ENCODE data around the gene ESYT2.
"Not testable (repeated sequence)": the region's sequence is repeated elsewhere in the genome, so short reads cannot be mapped to it uniquely, and the experiment has no call there.

Gene ESYT2, protein sequence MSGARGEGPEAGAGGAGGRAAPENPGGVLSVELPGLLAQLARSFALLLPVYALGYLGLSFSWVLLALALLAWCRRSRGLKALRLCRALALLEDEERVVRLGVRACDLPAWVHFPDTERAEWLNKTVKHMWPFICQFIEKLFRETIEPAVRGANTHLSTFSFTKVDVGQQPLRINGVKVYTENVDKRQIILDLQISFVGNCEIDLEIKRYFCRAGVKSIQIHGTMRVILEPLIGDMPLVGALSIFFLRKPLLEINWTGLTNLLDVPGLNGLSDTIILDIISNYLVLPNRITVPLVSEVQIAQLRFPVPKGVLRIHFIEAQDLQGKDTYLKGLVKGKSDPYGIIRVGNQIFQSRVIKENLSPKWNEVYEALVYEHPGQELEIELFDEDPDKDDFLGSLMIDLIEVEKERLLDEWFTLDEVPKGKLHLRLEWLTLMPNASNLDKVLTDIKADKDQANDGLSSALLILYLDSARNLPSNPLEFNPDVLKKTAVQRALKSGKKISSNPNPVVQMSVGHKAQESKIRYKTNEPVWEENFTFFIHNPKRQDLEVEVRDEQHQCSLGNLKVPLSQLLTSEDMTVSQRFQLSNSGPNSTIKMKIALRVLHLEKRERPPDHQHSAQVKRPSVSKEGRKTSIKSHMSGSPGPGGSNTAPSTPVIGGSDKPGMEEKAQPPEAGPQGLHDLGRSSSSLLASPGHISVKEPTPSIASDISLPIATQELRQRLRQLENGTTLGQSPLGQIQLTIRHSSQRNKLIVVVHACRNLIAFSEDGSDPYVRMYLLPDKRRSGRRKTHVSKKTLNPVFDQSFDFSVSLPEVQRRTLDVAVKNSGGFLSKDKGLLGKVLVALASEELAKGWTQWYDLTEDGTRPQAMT

DNA sequence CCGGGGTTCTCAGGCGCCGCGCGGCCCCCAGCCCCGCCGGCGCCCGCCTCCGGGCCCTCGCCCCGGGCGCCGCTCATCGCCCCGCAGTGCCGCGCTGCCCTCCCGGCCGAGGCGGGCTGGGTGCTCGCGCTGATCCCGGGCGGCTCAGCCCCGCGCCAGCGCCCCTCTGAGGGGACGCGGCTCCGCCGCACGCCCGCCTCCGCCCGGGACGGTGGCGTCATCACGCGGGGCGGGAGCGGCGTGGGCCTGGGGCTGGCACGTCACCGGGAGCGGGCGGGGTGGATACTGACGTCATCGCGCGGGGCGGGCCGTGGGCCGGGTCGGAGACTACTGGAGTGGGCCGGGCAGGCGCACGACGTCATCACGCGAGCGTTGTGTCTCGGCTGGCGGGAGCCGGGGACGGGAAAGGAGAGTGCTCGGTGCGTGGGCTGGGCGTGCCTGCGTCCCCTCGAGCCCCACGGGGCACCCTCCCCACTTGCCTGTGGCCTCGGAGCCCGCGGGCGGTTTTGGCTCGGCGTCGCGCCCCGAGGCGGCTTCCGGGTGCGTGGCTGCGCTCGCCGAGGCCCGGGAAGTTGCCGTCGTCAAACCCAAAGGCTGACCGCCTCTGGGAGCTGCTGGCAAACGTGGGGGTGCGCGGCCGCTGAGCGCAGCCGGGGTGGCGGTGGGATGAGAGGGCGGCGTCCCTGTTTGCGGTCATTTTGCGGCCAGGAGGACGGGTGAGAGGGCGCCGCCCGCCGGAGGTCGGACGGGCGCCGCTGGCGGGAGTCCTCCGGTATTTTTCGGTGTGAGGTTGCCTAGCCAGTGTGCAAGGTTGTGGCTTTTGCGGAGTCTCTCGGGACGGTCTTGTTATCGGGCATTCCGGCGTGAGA is at the start of gene ESYT2:
ESYT2 (minus strand) TSS at position 168 of the 869 bp plus-strand sequence; CDS start at position 77, 91 bp downstream.
- peak; percentile 99 to 100 for DNase-seq (ENCODE audit: low read depth in 1 of 2, low spot score in 1 of 2)

DNA sequence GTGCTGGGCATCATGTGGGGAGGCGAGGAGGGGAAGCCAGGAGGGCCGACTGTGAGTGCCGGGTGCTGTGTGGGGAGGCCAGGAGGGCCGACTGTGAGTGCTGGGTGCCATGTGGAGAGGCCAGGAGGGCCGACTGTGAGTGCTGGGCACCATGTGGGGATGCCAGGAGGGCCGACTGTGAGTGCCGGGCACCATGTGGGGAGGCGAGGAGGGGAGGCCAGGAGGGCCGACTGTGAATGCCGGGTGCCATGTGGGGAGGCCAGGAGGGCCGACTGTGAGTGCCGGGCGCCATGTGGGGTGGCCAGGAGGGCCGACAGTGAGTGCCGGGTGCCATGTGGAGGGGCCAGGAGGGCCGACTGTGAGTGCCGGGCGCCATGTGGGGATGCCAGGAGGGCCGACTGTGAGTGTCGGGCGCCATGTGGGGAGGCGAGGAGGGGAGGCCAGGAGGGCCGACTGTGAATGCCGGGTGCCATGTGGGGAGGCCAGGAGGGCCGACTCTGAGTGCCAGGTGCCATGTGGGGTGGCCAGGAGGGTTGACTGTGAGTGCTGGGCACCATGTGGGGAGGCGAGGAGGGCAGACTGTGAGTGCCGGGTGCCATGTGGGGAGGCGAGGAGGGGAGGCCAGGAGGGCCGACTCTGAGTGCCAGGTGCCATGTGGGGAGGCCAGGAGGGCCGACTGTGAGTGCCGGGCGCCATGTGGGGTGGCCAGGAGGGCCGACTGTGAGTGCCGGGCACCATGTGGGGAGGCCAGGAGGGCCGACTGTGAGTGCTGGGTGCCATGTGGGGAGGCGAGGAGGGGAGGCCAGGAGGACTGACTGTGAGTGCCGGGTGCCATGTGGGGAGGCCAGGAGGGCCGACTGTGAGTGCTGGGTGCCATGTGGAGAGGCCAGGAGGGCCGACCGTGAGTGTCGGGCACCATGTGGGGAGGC is 49.1 kb upstream of the ESYT2 start:
- not testable (repeated sequence) for DNase-seq (ENCODE audit: low read depth in 1 of 2, low spot score in 1 of 2)

DNA sequence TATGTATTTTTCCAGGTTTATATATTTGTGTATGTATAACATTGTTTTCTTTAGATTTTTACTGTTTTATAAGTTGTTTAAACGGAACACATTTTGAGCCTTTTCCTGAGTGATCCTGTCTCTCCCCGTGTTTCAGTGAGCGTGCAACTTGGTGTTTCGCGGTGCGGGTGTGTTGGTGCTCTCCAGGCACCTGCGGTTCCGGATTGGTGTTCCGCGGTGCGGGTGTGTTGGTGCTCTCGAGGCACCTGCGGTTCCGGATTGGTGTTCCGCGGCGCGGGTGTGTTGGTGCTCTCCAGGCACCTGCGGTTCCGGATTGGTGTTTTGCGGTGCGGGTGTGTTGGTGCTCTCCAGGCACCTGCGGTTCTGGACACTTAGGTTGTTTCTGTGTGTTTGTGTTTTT is 47.7 kb upstream of the ESYT2 start:
- DNase-seq (ENCODE audit: low read depth in 1 of 2, low spot score in 1 of 2), result no peak

DNA sequence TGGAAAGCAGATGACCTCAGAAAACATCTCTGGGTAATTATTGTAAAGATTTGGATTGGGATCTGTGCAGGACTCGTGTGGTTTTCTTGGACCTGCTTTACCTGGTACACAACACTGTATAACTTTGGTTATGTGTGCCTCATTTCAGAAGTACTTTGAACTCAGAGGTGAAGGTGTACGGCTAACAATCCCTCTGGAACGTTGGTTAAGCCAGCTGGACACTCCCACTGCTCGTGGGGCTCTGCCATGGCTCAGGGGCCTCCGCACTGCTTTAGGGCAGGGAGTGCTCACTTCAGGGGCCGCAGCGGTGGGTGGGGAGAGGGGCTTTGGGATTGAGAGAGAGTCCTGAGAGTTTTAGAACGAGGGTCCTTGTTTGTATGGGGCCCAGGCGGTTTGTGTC is 40.6 kb upstream of the ESYT2 start:
- no peak for DNase-seq (ENCODE audit: low read depth in 1 of 2, low spot score in 1 of 2)

DNA sequence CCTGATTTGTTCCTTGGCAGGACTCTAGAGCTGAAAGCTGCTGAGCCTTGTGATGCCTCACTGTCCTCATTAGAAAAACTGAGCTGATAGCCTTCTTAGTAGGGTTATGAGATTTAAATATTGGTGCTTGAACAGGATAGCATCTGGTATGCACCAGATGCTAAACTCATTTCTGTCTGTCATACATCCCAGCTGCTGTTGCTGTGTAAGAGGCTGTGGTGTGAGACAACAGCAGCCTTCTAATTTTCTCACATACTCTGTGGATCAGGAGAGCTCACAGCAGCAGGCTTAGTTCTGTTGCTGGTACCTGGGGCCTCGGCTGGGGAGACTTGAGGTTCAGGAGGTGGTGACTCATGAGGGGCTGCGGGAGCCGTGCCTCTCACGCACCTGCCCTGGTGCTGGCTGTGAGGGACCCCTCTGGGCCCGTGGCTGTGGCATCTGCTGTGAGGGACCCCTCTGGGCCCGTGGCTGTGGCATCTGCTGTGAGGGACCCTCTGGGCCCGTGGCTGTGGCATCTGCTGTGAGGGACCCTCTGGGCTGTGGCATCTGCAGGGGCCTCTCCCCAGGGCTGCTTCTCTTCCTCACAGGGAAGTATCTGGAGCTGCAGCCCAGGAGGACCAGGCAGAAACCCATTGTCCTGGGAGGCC is 39.6 kb upstream of the ESYT2 start:
- DNase-seq (ENCODE audit: low read depth in 1 of 2, low spot score in 1 of 2), result no peak

DNA sequence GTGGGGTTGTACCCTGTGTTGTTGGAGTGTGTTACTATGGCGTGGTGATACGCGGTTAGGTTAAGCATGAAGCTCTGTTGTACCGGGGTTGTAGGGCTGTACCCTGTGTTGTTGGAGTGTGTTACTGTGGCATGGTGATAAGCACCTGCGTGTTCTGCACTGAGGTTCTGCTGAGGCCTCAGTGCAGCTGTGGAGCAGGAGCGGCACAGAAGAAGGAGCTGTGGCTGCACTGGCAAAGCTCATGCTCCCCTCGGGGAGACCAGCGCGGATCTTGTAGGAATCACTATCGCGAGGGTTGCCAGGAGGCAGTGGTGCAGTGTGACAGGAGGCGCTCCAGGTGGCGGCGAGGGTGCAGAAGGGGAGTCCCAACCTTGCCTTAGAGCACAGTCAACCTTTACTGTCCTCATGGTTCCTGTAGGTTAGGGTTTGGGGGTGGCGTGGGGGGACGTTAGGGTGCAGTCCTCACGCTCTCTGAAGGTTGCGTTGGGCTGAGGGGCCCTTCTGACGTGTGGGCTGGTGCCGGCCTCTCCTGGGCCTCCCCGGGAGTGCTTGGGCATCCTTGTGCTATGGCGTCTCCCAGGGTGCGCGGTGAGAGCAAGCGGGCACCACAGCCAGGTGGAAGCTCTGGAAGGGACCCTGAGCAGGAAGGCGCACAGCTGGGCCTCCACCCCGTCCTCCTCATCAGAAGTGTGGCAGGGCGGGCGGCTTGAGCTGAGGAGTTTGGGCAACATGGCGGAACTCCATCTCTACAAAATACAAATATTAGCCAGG is 38.1 kb upstream of the ESYT2 start:
- DNase-seq (ENCODE audit: low read depth in 1 of 2, low spot score in 1 of 2), result no peak

DNA sequence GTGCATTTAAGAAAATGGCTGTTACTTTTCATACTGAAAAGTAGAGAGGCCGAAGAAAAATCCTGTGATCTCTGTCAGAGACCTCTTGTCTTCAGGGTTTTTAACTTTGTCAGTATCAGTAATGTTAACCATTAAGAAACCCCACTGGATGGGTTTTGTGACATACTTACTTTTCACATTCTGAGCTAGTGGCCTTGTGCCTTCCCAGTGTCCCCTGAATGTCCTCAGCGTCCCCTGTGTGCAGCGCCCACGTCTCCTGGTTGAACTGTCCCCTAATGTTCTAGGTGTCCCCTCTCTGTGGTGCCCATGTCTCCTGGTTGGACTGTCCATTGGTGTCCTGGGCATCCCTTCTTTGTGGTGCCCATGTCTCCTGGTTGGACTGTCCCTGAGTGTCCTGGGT is 36.7 kb upstream of the ESYT2 start:
- DNase-seq (ENCODE audit: low read depth in 1 of 2, low spot score in 1 of 2), result no peak

DNA sequence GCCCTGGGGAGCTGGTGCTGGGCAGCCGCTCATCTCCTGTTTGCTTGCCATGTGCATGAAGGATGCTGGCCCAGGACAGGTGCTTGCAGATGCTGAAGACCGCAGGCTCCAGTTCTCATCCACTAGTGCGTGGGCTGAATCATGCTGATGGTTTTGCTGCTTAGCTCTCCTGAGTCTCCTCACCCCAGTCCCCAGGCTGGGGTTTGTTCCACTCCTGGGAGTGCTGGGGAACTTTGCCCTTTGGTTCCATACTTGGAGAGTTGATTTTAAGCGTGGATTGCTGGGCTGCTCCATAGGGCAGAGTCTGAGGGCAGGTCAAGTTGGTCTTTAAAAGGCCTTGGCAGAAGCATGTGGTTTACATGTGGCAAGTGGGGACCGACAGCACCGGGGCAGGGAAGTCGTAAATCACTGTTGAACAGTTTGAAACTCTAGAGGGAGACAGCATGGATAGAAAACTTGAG is 36.2 kb upstream of the ESYT2 start:
- DNase-seq (ENCODE audit: low read depth in 1 of 2, low spot score in 1 of 2), result no peak

DNA sequence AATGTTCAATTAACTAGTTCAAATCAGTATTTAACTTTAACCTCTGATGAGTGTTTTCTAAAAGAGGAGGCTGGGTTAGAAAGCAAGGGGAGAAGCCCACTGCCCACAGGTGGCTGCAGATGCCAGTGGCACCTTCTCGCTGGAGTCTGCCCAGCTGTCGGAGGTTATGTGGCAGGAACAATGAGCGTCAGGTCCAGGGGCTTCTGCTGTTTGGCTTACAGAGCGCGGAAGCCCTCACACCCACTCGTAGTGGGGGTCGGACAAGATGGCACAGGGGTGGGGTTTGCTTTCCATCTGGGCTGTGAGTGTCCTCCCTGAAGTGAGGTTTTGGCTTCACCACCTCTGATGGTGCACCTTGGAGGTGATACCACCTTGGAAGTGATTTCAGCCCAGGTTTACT is 35.5 kb upstream of the ESYT2 start:
- DNase-seq (ENCODE audit: low read depth in 1 of 2, low spot score in 1 of 2), result no peak

DNA sequence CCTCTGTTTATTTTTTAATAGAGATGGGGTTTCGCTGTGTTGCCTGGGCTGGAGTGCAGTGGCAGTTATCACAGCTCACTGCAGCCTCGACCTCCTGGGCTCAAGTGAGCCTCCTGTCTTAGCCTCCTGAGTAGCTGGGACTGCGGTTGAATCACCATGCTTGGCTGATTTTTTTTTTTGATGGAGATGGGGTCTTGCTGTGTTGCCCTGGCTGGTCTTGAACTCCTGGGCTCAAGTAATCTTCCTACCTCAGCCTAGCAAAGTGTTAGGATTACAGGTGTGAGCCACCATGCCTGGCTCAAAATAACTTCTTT is 35.2 kb upstream of the ESYT2 start:
- no peak for DNase-seq (ENCODE audit: low read depth in 1 of 2, low spot score in 1 of 2)

DNA sequence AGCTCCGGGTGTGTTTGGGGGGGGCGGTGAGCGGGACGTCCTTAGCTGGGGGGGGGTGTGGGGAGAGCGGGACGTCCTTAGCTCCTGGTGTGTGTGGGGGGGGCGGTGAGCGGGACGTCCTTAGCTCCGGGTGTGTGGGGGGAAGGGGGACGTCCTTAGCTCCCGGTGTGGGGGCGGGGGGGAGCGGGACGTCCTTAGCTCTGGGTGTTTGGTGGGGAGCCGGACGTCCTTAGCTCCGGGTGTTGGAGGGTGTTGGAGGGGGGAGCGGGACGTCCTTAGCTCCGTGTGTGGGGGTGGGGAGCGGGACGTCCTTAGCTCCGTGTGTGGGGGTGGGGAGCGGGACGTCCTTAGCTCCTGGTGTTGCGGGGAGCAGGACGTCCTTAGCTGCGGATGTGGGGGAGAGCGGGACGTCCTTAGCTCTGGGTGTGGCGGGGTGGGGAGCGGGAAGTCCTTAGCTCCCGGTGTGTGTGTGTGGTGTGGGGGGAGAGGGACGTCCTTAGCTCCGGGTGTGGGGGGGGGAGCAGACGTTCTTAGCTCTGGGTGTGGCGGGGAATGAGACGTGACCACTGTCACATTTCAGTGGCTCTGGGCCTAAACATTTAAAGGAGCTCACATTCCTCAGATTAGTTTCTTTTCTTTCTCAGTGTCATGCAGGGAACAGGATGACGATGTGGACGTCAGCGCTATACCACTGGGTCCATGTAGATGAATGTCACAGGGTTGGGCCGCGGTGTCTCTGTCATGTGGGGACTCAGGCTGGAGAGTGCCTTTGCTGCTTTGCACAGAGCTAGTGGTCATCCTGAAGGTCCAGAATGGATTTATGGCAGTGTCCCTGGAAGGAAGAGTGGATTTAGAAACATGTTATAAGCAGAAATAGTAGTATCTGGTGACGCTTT is 34.5 kb upstream of the ESYT2 start:
- peak in 1 of 2 donors; percentile 12 for DNase-seq (ENCODE audit: low read depth in 1 of 2, low spot score in 1 of 2)

DNA sequence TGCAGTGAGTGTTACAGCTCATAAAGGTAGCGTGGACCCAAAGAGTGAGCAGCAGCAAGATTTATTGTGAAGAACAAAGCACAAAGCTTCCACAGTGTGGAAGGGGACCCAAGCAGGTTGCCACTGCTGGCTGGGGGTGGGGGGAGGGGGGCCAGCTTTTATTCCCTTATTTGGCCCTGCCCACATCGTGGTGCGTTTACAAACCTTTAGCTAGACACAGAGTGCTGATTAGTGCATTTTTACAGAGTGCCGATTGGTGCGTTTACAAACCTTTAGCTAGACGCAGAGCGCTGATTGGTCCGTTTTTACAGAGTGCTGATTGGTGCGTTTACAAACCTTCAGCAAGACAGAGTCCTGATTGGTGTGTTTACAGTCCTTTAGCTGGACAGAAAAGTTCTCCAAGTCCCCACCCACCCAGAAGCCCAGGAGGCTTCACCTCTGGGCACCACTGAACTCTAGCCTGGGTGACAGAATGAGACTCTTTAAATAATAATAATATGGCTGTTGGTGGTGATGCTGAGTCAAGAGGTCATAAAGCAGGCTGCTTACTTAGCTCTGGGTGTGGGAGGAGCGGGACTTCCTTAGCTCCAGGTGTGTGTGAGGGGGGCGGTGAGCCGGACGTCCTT is 33.8 kb upstream of the ESYT2 start:
- not testable (repeated sequence) for DNase-seq (ENCODE audit: low read depth in 1 of 2, low spot score in 1 of 2)

DNA sequence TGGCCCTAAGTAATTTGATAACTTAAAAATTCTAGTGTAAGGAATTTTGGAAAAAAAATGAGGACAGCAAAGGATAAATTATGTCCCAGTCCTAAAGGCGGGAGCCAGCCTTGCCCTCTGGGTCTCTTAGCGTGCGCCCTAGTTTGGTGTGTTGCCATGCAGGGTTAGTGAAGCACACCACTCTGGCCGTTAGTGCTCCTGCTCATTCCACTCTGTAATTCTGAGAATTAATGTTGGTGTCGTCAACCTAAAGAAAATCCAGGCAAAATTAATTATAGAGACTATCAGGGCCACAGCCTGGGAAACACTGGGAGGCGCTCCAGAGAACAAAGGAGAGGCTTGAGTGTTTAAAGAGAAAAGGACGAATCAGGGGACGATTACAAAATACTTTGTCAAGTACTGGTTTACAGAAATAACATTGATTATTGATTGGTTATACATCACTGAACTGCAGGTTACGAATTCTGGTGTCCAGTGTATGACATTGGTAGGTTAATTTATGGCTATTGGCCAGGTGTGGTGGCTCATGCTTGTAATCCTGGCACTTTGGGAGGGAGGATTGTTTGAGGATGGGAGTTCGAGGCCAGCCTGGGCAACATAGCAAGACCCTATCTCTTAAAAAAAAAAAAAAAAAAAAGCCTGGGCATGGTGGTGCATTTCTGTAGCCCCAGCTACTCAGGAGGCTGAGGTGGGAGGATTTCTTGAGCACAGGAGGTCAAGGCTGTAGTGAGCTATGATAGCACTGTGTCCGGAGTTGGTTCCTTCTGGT is 32.8 kb upstream of the ESYT2 start:
- no peak for DNase-seq (ENCODE audit: low read depth in 1 of 2, low spot score in 1 of 2)

DNA sequence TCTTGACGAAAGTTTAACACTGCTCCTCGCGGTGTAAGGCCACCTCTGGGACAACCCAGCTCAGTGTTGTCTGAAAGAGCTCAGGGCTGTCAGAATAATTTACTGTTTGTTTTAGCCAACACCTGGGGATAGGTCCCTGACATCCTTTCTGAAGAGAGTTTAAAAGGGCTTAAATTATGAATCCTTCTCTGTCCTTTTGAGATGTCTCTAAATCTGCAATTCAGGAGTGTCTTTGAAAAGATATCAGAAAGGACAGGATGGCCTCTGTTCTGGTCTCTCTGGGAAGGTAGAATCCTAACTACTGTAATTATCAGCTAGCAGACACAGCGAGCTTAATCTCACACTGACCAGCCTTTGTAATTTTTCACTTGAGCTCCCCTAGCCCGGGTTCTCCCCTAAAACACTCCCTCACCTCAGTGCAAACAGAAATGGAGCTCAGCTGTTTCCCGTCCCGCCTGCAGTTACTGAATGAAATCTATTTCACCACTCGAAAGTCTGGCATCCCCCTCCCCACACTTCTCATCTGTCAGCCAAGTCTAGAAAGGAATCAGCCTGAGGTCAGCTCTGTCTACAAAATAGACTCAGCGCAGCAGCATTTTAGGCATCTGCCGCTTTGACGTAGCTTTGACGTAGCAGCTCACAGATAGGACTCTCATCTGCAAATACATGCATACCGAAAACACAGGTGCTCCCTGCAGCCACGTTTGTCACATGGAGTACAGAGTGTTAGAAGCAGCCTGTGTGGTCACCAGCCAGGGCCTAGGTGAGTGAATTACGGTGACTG is 31.9 kb upstream of the ESYT2 start:
- DNase-seq (ENCODE audit: low read depth in 1 of 2, low spot score in 1 of 2), result no peak

DNA sequence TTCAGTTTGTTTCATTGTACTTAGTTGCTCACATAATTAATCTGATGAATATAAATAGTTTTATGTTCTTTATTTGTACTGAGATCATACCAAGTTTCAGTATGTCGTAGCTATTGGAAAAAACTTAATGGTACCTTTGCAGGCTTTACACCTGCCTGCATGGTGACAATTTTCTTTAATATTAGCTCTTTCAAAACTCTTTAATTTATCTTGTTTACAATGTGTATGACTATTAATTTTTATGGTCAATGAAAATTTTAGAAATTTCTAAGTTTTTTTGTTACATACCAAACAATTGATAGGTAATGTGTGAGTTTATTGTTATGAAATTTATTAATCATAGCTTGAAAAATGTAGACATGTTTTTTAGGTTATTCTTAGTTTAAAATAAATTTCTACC is 31.1 kb upstream of the ESYT2 start:
- no peak for DNase-seq (ENCODE audit: low read depth in 1 of 2, low spot score in 1 of 2)
